HG03135 (cell line): ENCODE data around the gene FOXB2.
"Not testable (repeated sequence)": the region's sequence is repeated elsewhere in the genome, so short reads cannot be mapped to it uniquely, and the experiment has no call there.

Experiments used
- ATAC-seq: cut with Tn5 transposase; IDR thresholded peaks from one replicate; pipeline ENCODE4 v1.9.1; 2021; ENCODE audit warnings: mild to moderate bottlenecking, moderate library complexity; ENCODE audit not compliant: unreplicated experiment

FOXB2 gene

GRCh38 chr9:77019236-77019925, at the start of gene FOXB2:
Gene FOXB2 (plus strand): TSS chr9:77019655. CDS start chr9:77019655, 0 bp downstream.
- no peak for ATAC-seq

GRCh38 chr9:76969716-76970115, 49.7 kb upstream of the FOXB2 start:
- ATAC-seq: no peak

- not testable (repeated sequence) for ATAC-seq
Measured at GRCh38 chr9:76978831-76979230, 40.6 kb upstream of the FOXB2 start.

GRCh38 chr9:76980566-76980965, 38.9 kb upstream of the FOXB2 start:
- ATAC-seq: no peak

GRCh38 chr9:76984486-76984885, 35.0 kb upstream of the FOXB2 start:
- no peak for ATAC-seq

- no peak for ATAC-seq
Measured at GRCh38 chr9:76985581-76985980, 33.9 kb upstream of the FOXB2 start.

- ATAC-seq: no peak
Measured at GRCh38 chr9:76987594-76988200, 31.8 kb upstream of the FOXB2 start.

GRCh38 chr9:76988941-76989340, 30.5 kb upstream of the FOXB2 start:
- ATAC-seq: no peak

GRCh38 chr9:76989501-76989900, 30.0 kb upstream of the FOXB2 start:
- ATAC-seq: no peak

GRCh38 chr9:76996700-76997099, 22.8 kb upstream of the FOXB2 start:
- no peak for ATAC-seq

GRCh38 chr9:76999261-76999660, 20.2 kb upstream of the FOXB2 start:
- ATAC-seq: no peak

- no peak for ATAC-seq
Measured at GRCh38 chr9:77000330-77000729, 19.1 kb upstream of the FOXB2 start.

GRCh38 chr9:77003366-77003765, 16.1 kb upstream of the FOXB2 start:
- no peak for ATAC-seq

- ATAC-seq: no peak
Measured at GRCh38 chr9:77005216-77005615, 14.2 kb upstream of the FOXB2 start.

- ATAC-seq: no peak
Measured at GRCh38 chr9:77010527-77010926, 8.9 kb upstream of the FOXB2 start.

- ATAC-seq: no peak
Measured at GRCh38 chr9:77011973-77012821, 7.3 kb upstream of the FOXB2 start.

- no peak for ATAC-seq
Measured at GRCh38 chr9:77013206-77013931, 6.1 kb upstream of the FOXB2 start.

GRCh38 chr9:77013932-77014596, 5.4 kb upstream of the FOXB2 start:
- ATAC-seq: no peak

- no peak for ATAC-seq
Measured at GRCh38 chr9:77014597-77015263, 4.7 kb upstream of the FOXB2 start.
